ENCODE results near the gene HOXB5.

DNA sequence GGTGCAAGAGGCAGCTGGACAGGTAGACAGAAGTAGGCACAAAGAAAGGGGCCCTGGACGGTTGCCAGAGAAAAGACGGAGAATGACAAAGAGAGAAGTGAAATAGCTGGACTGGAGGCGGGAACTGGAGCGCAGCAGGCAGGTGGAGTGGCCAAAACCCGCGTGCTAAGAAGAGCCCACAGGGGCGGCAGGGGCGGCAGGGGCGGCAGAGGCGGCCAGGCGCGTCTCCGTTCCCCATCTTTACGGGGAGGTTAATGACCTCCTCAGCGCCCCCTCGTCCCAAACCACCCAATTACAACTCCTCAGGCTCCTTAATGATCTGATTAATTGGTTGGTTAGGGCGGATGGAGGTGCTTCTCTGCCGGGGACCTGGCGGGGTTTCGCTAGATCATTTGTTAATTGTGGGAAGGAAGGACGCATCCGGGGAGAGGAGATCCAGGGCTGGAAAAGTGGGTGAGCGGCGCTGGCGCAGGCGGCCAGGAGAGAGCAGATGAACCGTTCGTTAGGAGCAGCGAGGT is 48.0 kb upstream of the HOXB5 start:
- TF ChIP-seq, protein P1, sequence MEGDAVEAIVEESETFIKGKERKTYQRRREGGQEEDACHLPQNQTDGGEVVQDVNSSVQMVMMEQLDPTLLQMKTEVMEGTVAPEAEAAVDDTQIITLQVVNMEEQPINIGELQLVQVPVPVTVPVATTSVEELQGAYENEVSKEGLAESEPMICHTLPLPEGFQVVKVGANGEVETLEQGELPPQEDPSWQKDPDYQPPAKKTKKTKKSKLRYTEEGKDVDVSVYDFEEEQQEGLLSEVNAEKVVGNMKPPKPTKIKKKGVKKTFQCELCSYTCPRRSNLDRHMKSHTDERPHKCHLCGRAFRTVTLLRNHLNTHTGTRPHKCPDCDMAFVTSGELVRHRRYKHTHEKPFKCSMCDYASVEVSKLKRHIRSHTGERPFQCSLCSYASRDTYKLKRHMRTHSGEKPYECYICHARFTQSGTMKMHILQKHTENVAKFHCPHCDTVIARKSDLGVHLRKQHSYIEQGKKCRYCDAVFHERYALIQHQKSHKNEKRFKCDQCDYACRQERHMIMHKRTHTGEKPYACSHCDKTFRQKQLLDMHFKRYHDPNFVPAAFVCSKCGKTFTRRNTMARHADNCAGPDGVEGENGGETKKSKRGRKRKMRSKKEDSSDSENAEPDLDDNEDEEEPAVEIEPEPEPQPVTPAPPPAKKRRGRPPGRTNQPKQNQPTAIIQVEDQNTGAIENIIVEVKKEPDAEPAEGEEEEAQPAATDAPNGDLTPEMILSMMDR (IDR thresholded peaks at IDR 0.05; ENCODE audit: low read depth, low read length) = no peak
- no peak for TF ChIP-seq EZH2phosphoT487 (IDR thresholded peaks at IDR 0.05; ENCODE audit: low read depth)
